ENCODE measurements around the gene IGFBP4. TPM values are rescaled to one million over a fixed set of nuclear protein-coding genes. Genes with fewer than 3 reads are reported as not detected.

The IGFBP4 gene
- total and polyA plus RNA-seq, 2 of the 13 experiments (the other 11 are each of a cell fraction or from before 2014, with no cell fraction given), result 4.1 to 49.0 TPM

- TF ChIP-seq KIAA2018 (CRISPR knock-in tag; IDR thresholded peaks at IDR 0.05; ENCODE audit: borderline replicate concordance) (no peak), ZNF275 (CRISPR knock-in tag; IDR thresholded peaks at IDR 0.05; ENCODE audit: borderline replicate concordance) (no peak), STAT5B (CRISPR knock-in tag; IDR thresholded peaks at IDR 0.05) (no peak), TOPORS (CRISPR knock-in tag; IDR thresholded peaks at IDR 0.05) (peak; percentile 94), SAFB2 (CRISPR knock-in tag; IDR thresholded peaks at IDR 0.05; ENCODE audit: borderline replicate concordance, low read depth) (peak; percentile 63; the same call in 1 of the 2 replicates), HOXA3 (CRISPR knock-in tag; IDR thresholded peaks at IDR 0.05) (peak; percentile 68; the same call in 1 of the 2 replicates), MLXIP (CRISPR knock-in tag; IDR thresholded peaks at IDR 0.05; ENCODE audit: borderline replicate concordance) (no peak), HNF4A (CRISPR knock-in tag; IDR thresholded peaks at IDR 0.05) (peak; percentile 39), ZBTB46 (CRISPR knock-in tag; IDR thresholded peaks at IDR 0.05; ENCODE audit: borderline replicate concordance) (0 out of 2 replicates have a peak, but pooled peaks have one; percentile 80), ATF4 (CRISPR knock-in tag; IDR thresholded peaks at IDR 0.05) (peak in 1 of 2 experiments; percentile 75; a peak in 2 of 4 replicates), ZNF432 (CRISPR knock-in tag; IDR thresholded peaks at IDR 0.05; ENCODE audit: borderline replicate concordance) (no peak), KDM4B (CRISPR knock-in tag; IDR thresholded peaks at IDR 0.05) (0 out of 2 replicates have a peak, but pooled peaks have one; percentile 54)
Measured at GRCh38 chr17:40443196-40443987, at the start of gene IGFBP4 (continued).

Measured in HepG2 (cell line).